WTC11 (cell line): ENCODE data around the gene NAXD. TPM values are rescaled to one million over a fixed set of nuclear protein-coding genes. Genes with fewer than 3 reads are reported as not detected.

Experiments used
- ATAC-seq: fragments of 200-7000 bp; cut with Tn5 transposase; 2 replicates; pipeline ENCODE4 v1.10.0; 2021; ENCODE audit warnings: mild to moderate bottlenecking, moderate library complexity
- CTCF ChIA-PET: fragments of 300-600 bp; sonication (Branson Sonifier 250); formaldehyde crosslinking; loops from one replicate; lab custom pipeline; 2021; ENCODE audit warnings: antibody characterized with exemption; lab: Charles Lee
- POLR2A ChIA-PET: fragments of 350-600 bp; sonication (Branson Sonifier 250); formaldehyde crosslinking; loops from one replicate; lab custom pipeline; 2021; ENCODE audit warnings: antibody characterized with exemption; lab: Charles Lee
- DNase-seq: peaks from one replicate; pipeline ENCODE4 v3.0.0; 2021; ENCODE audit warnings: low spot score
- H3K27ac Mint-ChIP-seq: 2 replicates; pipeline ENCODE4 v1.8.0; 2021; ENCODE audit warnings: mixed read lengths
- H3K27me3 Mint-ChIP-seq: 2 replicates; pipeline ENCODE4 v1.8.0; 2021; ENCODE audit warnings: low read depth, mild to moderate bottlenecking, moderate library complexity, mixed read lengths
- H3K36me3 Mint-ChIP-seq: 2 replicates; pipeline ENCODE4 v1.8.0; 2021; ENCODE audit warnings: mixed read lengths
- H3K4me1 Mint-ChIP-seq: 2 replicates; pipeline ENCODE4 v1.8.0; 2022; ENCODE audit warnings: mixed read lengths
- H3K4me3 Mint-ChIP-seq: 2 replicates; pipeline ENCODE4 v1.8.0; 2021; ENCODE audit warnings: mild to moderate bottlenecking, moderate library complexity, mixed read lengths
- H3K9me3 Mint-ChIP-seq: 2 replicates; pipeline ENCODE4 v1.8.0; 2021; ENCODE audit warnings: mixed read lengths
- ATF6 ChIP-seq: sonication (generic); formaldehyde crosslinking; IDR thresholded peaks from 2 replicates; pipeline ENCODE4 v1.8.1; 2023; ENCODE audit warnings: mild to moderate bottlenecking, missing genetic modification reagents
- E2F5 ChIP-seq: sonication (generic); formaldehyde crosslinking; IDR thresholded peaks from 2 replicates; pipeline ENCODE4 v1.8.1; 2022; ENCODE audit warnings: mild to moderate bottlenecking, moderate library complexity, missing genetic modification reagents
- ERG ChIP-seq: fragments of 250-450 bp; sonication (Bioruptor Pico); IDR thresholded peaks from 2 replicates; pipeline ENCODE4 v1.8.0; 2021; ENCODE audit warnings: mild to moderate bottlenecking
- HMGXB4 ChIP-seq: sonication (generic); formaldehyde crosslinking; IDR thresholded peaks from 2 replicates; pipeline ENCODE4 v1.8.1; 2023; ENCODE audit warnings: mild to moderate bottlenecking, moderate library complexity, missing genetic modification reagents
- MYBL2 ChIP-seq: sonication (generic); formaldehyde crosslinking; IDR thresholded peaks from 2 replicates; pipeline ENCODE4 v1.8.1; 2023; ENCODE audit warnings: mild to moderate bottlenecking, moderate library complexity, missing genetic modification reagents
- NFE2L1 ChIP-seq: sonication (generic); formaldehyde crosslinking; IDR thresholded peaks from 2 replicates; pipeline ENCODE4 v1.8.1; 2023; ENCODE audit warnings: missing genetic modification reagents
- SMAD3 ChIP-seq: sonication (generic); formaldehyde crosslinking; IDR thresholded peaks from 2 replicates; pipeline ENCODE4 v1.8.0; 2022; ENCODE audit warnings: missing genetic modification reagents, mild to moderate bottlenecking, borderline replicate concordance
- SP1 ChIP-seq: sonication (generic); formaldehyde crosslinking; conservative IDR thresholded peaks from 2 replicates; pipeline ENCODE4 v1.8.1; 2022; ENCODE audit warnings: missing genetic modification reagents
- TP53 ChIP-seq: sonication (generic); formaldehyde crosslinking; IDR thresholded peaks from 2 replicates; pipeline ENCODE4 v1.8.1; 2023; ENCODE audit warnings: mild to moderate bottlenecking, missing genetic modification reagents
- USF1 ChIP-seq: sonication (generic); formaldehyde crosslinking; IDR thresholded peaks from 2 replicates; pipeline ENCODE4 v1.8.0; 2022; ENCODE audit warnings: mild to moderate bottlenecking, missing genetic modification reagents
- ZNF138 ChIP-seq: sonication (generic); formaldehyde crosslinking; conservative IDR thresholded peaks from 2 replicates; pipeline ENCODE4 v1.8.1; 2022; ENCODE audit warnings: mild to moderate bottlenecking, moderate library complexity, missing genetic modification reagents
- ZNF232 ChIP-seq: sonication (generic); formaldehyde crosslinking; IDR thresholded peaks from 2 replicates; pipeline ENCODE4 v1.8.0; 2022; ENCODE audit warnings: mild to moderate bottlenecking, missing genetic modification reagents
- ZNF396 ChIP-seq: fragments of 250-450 bp; sonication (Bioruptor Pico); IDR thresholded peaks from 2 replicates; pipeline ENCODE4 v1.8.0; 2021; ENCODE audit warnings: mild to moderate bottlenecking, moderate library complexity, borderline replicate concordance
- ZNF425 ChIP-seq: fragments of 250-450 bp; sonication (Bioruptor Pico); conservative IDR thresholded peaks from 2 replicates; pipeline ENCODE4 v1.9.0; 2021; ENCODE audit warnings: mild to moderate bottlenecking
- ZNF512 ChIP-seq: sonication (generic); formaldehyde crosslinking; IDR thresholded peaks from 2 replicates; pipeline ENCODE4 v1.8.1; 2022; ENCODE audit warnings: missing genetic modification reagents, borderline replicate concordance
- total RNA-seq: library from RNA; stranded (reverse); gene quantifications from 3 replicates; pipeline ENCODE4 v1.2.3, GENCODE V29; 2021
- TF ChIP-seq, protein P1 (sequence below): fragments of 250-450 bp; sonication (Bioruptor Pico); IDR thresholded peaks from 2 replicates; pipeline ENCODE4 v1.9.0; 2021; ENCODE audit warnings: mild to moderate bottlenecking, borderline replicate concordance
- TF ChIP-seq, protein P2 (sequence below): fragments of 250-450 bp; sonication (Bioruptor Pico); IDR thresholded peaks from 2 replicates; pipeline ENCODE4 v1.9.0; 2021; ENCODE audit warnings: moderate library complexity, mild to moderate bottlenecking, inconsistent platforms, borderline replicate concordance

NAXD gene
- total RNA-seq, 1 experiment from 2014 or later, result 29.3 TPM

GRCh38 chr13:110687736-110688135, 72.4 kb downstream of the NAXD start (continued):
- no peak for TF ChIP-seq ERG (CRISPR knock-in tag)
- no peak for TF ChIP-seq ZNF232
- no peak for TF ChIP-seq MYBL2 (CRISPR knock-in tag)
- TF ChIP-seq SMAD3 (CRISPR knock-in tag), result no peak
- TF ChIP-seq ZNF425 (CRISPR knock-in tag), result no peak
- TF ChIP-seq, protein P1, sequence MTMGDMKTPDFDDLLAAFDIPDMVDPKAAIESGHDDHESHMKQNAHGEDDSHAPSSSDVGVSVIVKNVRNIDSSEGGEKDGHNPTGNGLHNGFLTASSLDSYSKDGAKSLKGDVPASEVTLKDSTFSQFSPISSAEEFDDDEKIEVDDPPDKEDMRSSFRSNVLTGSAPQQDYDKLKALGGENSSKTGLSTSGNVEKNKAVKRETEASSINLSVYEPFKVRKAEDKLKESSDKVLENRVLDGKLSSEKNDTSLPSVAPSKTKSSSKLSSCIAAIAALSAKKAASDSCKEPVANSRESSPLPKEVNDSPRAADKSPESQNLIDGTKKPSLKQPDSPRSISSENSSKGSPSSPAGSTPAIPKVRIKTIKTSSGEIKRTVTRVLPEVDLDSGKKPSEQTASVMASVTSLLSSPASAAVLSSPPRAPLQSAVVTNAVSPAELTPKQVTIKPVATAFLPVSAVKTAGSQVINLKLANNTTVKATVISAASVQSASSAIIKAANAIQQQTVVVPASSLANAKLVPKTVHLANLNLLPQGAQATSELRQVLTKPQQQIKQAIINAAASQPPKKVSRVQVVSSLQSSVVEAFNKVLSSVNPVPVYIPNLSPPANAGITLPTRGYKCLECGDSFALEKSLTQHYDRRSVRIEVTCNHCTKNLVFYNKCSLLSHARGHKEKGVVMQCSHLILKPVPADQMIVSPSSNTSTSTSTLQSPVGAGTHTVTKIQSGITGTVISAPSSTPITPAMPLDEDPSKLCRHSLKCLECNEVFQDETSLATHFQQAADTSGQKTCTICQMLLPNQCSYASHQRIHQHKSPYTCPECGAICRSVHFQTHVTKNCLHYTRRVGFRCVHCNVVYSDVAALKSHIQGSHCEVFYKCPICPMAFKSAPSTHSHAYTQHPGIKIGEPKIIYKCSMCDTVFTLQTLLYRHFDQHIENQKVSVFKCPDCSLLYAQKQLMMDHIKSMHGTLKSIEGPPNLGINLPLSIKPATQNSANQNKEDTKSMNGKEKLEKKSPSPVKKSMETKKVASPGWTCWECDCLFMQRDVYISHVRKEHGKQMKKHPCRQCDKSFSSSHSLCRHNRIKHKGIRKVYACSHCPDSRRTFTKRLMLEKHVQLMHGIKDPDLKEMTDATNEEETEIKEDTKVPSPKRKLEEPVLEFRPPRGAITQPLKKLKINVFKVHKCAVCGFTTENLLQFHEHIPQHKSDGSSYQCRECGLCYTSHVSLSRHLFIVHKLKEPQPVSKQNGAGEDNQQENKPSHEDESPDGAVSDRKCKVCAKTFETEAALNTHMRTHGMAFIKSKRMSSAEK, result no peak
- TF ChIP-seq E2F5 (CRISPR knock-in tag), result no peak

DNA sequence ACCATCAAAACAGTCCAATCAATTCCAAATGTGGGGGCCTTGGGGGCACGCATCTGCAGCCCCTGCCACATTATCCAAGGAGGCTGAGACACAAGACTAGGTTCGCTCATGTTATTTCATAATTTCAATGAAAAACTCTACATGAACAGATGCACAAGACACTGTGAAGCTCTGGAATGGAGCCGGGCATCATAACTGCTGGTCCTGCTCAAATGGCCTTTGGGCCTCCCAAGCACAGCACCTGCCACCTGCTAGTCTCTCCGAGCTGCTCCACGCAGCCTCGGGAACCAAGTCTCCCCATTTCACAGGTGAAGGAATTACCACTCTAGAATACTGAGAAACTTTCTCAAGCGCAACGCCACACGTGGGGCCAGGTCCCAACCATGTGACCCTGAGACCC, 73.7 kb downstream of the NAXD start:
- H3K27ac Mint-ChIP-seq, result no peak overlapping the region
- ChIA-PET CTCF (interaction anchor here (1.2 to 1.5 kb wide), 2 partner anchors 8 to 44 kb away, joined by 3 read pairs; no protein-coding TSS in a partner anchor), POLR2A (no interaction called here)

More for the DNA sequence above, 73.7 kb downstream of the NAXD start:
- TF ChIP-seq ZNF512 (no peak), USF1 (no peak), ATF6 (no peak), SP1 (CRISPR knock-in tag) (no peak), TP53 (CRISPR knock-in tag) (no peak), HMGXB4 (no peak), NFE2L1 (CRISPR knock-in tag) (no peak), ZNF396 (CRISPR knock-in tag) (no peak), ZNF138 (CRISPR knock-in tag) (no peak)
- TF ChIP-seq, protein P2, sequence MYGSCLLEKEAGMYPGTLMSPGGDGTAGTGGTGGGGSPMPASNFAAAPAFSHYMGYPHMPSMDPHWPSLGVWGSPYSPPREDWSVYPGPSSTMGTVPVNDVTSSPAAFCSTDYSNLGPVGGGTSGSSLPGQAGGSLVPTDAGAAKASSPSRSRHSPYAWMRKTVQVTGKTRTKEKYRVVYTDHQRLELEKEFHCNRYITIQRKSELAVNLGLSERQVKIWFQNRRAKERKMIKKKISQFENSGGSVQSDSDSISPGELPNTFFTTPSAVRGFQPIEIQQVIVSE (CRISPR knock-in tag), result no peak
- H3K4me1 Mint-ChIP-seq, result no peaks in the 10 kb centered on the region
- no peaks in the 10 kb centered on the region for H3K27me3 Mint-ChIP-seq
- H3K4me3 Mint-ChIP-seq, result no peak overlapping the region
- no peaks in the 10 kb centered on the region for H3K9me3 Mint-ChIP-seq
- H3K36me3 Mint-ChIP-seq, result peaks cover 18% of the 10 kb centered on the region
- ATAC-seq, result no peak
- DNase-seq, result no peak
